ENCODE measurements around the gene FNDC3B. TPM values are rescaled to one million over a fixed set of nuclear protein-coding genes. Genes with fewer than 3 reads are reported as not detected.

FNDC3B gene
- total RNA-seq, 1 donor from 2014 or later, result 29.5 TPM

DNA sequence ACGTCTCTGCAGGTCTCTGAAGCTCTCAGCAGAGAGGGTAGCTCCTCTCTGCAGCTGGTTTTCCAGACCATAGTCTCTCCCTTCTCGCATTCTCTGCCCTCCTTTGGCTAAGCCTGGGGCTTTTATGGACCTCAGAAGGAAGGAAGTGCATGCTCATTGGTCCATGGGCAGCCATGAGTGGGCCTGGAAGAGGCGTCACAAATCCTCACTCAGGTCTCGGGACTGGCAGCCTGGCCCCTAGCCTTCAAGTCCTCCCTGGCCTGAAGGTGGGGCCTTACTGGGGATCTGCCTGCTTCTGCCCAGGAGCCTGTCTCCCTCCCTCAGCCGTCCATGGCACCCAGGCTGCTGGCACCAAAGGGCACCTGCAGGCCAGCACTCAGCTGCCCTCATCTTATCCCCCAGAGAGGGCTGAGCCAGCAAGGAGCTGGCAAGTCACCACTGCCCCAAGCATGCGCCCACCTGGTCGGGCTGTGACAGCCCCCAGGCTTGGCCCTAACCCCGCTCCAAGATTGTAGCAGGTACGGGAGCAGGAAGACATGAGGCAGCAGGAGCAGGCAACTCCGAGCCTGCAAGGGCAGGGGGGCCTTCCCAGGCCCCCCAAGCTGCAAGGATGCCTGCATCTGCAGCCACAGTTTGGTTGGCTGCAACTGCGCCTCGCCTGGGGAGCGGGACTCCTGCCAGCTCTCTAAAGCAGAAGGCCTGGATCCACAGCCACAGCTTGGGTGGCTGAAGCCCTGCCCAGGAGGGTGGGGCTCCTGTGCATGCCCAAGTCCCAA, 371.5 kb downstream of the FNDC3B start:
- Mint-ChIP-seq H3K4me1 (no peaks in the 10 kb centered on the region), H3K36me3 (no peaks in the 10 kb centered on the region), H3K27ac (no peak overlapping the region), H3K27me3 (ENCODE audit: insufficient read depth, low read depth) (no peaks in the 10 kb centered on the region), H3K9me3 (no peaks in the 10 kb centered on the region), H3K4me3 (no peak overlapping the region)
- Histone ChIP-seq H3K9me3 (ENCODE audit: low read depth) (no peaks in the 10 kb centered on the region), H3K36me3 (no peaks in the 10 kb centered on the region), H3K4me3 (no peak overlapping the region), H3F3A (ENCODE audit: low read depth) (no peaks in the 10 kb centered on the region), H3K79me2 (ENCODE audit: low read depth) (no peaks in the 10 kb centered on the region), H3K4me2 (no peak overlapping the region), H3K27me3 (no peaks in the 10 kb centered on the region), H3K27ac (no peak overlapping the region), H2AFZ (replicated peaks) (no peak overlapping the region), H4K20me1 (ENCODE audit: low read depth) (no peaks in the 10 kb centered on the region), H3K9ac (no peak overlapping the region), H3K4me1 (no peaks in the 10 kb centered on the region)
- DNase-seq (ENCODE audit: low spot score), result no peak
- TF ChIP-seq EZH2phosphoT487 (IDR thresholded peaks at IDR 0.05) (no peak), EZH2 (IDR thresholded peaks at IDR 0.05) (no peak)
- TF ChIP-seq, protein P1, sequence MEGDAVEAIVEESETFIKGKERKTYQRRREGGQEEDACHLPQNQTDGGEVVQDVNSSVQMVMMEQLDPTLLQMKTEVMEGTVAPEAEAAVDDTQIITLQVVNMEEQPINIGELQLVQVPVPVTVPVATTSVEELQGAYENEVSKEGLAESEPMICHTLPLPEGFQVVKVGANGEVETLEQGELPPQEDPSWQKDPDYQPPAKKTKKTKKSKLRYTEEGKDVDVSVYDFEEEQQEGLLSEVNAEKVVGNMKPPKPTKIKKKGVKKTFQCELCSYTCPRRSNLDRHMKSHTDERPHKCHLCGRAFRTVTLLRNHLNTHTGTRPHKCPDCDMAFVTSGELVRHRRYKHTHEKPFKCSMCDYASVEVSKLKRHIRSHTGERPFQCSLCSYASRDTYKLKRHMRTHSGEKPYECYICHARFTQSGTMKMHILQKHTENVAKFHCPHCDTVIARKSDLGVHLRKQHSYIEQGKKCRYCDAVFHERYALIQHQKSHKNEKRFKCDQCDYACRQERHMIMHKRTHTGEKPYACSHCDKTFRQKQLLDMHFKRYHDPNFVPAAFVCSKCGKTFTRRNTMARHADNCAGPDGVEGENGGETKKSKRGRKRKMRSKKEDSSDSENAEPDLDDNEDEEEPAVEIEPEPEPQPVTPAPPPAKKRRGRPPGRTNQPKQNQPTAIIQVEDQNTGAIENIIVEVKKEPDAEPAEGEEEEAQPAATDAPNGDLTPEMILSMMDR (IDR thresholded peaks at IDR 0.05), result no peak

GRCh38 chr3:172411478-172411947, 372.1 kb downstream of the FNDC3B start:
- TF ChIP-seq EZH2phosphoT487 (IDR thresholded peaks at IDR 0.05) (no peak), EZH2 (IDR thresholded peaks at IDR 0.05) (no peak)
- TF ChIP-seq, protein P1 (IDR thresholded peaks at IDR 0.05), result no peak
- H3K4me3 ChIP-seq, result no peak overlapping the region
- no peak overlapping the region for H3K4me2 ChIP-seq
- no peaks in the 10 kb centered on the region for H3K36me3 ChIP-seq
- H3K27ac ChIP-seq, result no peak overlapping the region
- H3K36me3 Mint-ChIP-seq, result no peaks in the 10 kb centered on the region
- no peaks in the 10 kb centered on the region for H3K4me1 Mint-ChIP-seq
- no peaks in the 10 kb centered on the region for H4K20me1 ChIP-seq (ENCODE audit: low read depth)
- no peak overlapping the region for H2AFZ ChIP-seq (replicated peaks)
- DNase-seq (ENCODE audit: low spot score), result no peak
- no peak overlapping the region for H3K27ac Mint-ChIP-seq
- H3K9me3 ChIP-seq (ENCODE audit: low read depth), result no peaks in the 10 kb centered on the region
- H3K4me1 ChIP-seq, result no peaks in the 10 kb centered on the region
- H3K79me2 ChIP-seq (ENCODE audit: low read depth), result no peaks in the 10 kb centered on the region
- no peaks in the 10 kb centered on the region for H3K27me3 Mint-ChIP-seq (ENCODE audit: insufficient read depth, low read depth)
- H3K4me3 Mint-ChIP-seq, result no peak overlapping the region
- H3K9me3 Mint-ChIP-seq, result no peaks in the 10 kb centered on the region
- no peaks in the 10 kb centered on the region for H3K27me3 ChIP-seq
- no peaks in the 10 kb centered on the region for H3F3A ChIP-seq (ENCODE audit: low read depth)
- H3K9ac ChIP-seq, result no peak overlapping the region

GRCh38 chr3:172415323-172415722, 375.9 kb downstream of the FNDC3B start:
- H3K9me3 ChIP-seq (ENCODE audit: low read depth), result no peaks in the 10 kb centered on the region
- TF ChIP-seq, protein P1 (IDR thresholded peaks at IDR 0.05), result no peak
- no peak for TF ChIP-seq EZH2phosphoT487 (IDR thresholded peaks at IDR 0.05)
- no peak for TF ChIP-seq EZH2 (IDR thresholded peaks at IDR 0.05)
- Mint-ChIP-seq H3K36me3 (no peaks in the 10 kb centered on the region), H3K4me3 (no peak overlapping the region), H3K4me1 (no peaks in the 10 kb centered on the region), H3K27ac (no peak overlapping the region), H3K27me3 (ENCODE audit: insufficient read depth, low read depth) (no peaks in the 10 kb centered on the region), H3K9me3 (peaks cover 4% of the 10 kb centered on the region)
- H3K4me2 ChIP-seq, result no peak overlapping the region
- no peaks in the 10 kb centered on the region for H3K79me2 ChIP-seq (ENCODE audit: low read depth)
- no peak for DNase-seq (ENCODE audit: low spot score)
- no peak overlapping the region for H3K4me3 ChIP-seq
- no peaks in the 10 kb centered on the region for H3K36me3 ChIP-seq
- H3K27me3 ChIP-seq, result no peaks in the 10 kb centered on the region
- no peak overlapping the region for H3K27ac ChIP-seq
- no peaks in the 10 kb centered on the region for H3F3A ChIP-seq (ENCODE audit: low read depth)
- H4K20me1 ChIP-seq (ENCODE audit: low read depth), result no peaks in the 10 kb centered on the region
- no peak overlapping the region for H3K9ac ChIP-seq
- H3K4me1 ChIP-seq, result no peaks in the 10 kb centered on the region
- H2AFZ ChIP-seq (replicated peaks), result no peak overlapping the region

All from neural progenitor cell (in vitro differentiated cells).